ENCODE measurements around the gene PODN. TPM values are rescaled to one million over a fixed set of nuclear protein-coding genes. Genes with fewer than 3 reads are reported as not detected.

Gene PODN
- total RNA-seq, 1 donor from 2014 or later: not detected

- no peaks in the 10 kb centered on the region for H3K9me3 Mint-ChIP-seq
- no peaks in the 10 kb centered on the region for H3K27me3 Mint-ChIP-seq
- intact Hi-C loops (cut with micrococcal nuclease): no loop called here
- H3K4me1 Mint-ChIP-seq: no peaks in the 10 kb centered on the region
- H3K36me3 Mint-ChIP-seq (ENCODE audit: low read depth): no peaks in the 10 kb centered on the region
- no peak overlapping the region for H3K27ac Mint-ChIP-seq
- DNase-seq: no peak
- H3K4me3 Mint-ChIP-seq: no peak overlapping the region
These were observed 23.4 kb downstream of the PODN start for GRCh38 chr1:53085405-53085804.

DNA sequence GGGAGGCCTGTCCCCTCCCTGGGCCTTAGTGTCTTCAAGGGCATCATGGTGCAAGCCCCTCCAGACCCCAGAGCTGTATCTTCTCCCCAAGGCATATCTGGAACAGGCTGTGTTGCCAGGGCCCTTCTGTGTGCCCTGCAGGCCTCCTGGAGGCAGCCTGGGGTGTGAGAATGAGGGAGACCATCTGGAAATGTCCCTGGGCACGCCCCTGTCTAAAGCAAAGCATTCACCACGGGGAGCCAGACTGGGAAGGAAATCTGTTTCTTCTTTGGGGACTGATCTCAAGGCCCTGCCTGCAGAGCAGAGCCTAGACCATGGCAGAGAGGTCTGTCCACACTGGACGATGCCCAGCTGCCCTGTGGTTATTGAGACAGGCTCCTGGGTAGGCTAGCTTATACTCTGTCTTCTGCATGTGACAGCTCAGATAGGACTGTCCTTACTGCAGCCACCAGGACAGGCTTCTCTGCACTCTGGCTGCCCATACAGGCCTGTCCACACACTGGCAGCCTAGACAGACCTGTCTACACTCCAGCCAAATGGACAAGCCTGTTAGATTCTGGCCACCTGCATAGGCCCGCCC lies 24.6 kb downstream of the PODN start:
- H3K27ac Mint-ChIP-seq: no peak overlapping the region
- H3K4me1 Mint-ChIP-seq: no peaks in the 10 kb centered on the region
- no peaks in the 10 kb centered on the region for H3K9me3 Mint-ChIP-seq
- H3K27me3 Mint-ChIP-seq: no peaks in the 10 kb centered on the region
- no peaks in the 10 kb centered on the region for H3K36me3 Mint-ChIP-seq (ENCODE audit: low read depth)
- intact Hi-C loops (cut with micrococcal nuclease): no loop called here
- no peak overlapping the region for H3K4me3 Mint-ChIP-seq
- DNase-seq: no peak

DNA sequence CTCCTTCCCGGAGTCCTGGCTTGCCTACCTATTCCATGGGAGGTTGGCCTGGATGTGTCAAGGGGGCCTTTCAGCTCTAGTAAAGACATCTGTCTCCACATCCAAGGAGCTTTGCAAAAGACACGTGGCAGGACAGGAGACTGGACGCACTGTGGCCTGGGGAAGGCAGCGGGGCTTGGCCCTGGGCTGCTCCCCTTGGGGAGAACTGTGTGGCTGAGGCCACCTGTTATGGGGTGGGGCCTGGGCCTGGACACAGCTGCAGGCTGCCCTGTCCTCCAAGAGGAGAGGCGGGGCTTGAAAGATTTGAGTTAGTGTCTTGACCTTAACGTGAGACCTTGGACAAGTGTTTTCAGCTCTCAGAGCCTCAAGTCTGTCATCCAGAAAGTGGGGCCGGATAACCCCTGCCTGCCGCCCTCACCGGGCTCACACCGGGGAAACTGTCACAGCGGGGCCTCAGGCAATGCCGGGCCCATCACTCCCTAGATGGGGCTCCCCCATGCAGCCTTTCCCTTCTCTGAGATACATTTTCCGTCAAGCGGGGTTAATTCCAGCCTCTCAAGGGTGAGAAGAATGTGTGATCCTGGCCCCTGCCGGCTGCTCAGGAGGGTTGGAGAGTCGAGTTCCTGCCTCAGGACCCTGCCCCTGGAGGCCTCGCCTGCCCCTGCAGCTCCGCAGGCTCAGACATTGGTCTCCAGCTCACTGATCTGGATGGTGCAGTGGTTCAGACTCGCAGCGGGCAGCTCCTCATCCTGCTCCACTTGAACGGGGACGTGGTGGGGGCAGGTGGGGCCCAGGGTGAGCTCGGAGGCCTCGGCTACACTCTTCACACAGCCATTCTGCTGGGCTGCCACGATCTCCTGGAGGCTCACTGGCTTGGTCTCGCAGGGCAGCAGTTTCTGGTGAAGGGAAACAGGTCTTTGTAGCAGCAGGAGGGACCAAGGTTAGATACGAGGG lies 25.6 kb downstream of the PODN start:
- no peaks in the 10 kb centered on the region for H3K27me3 Mint-ChIP-seq
- H3K36me3 Mint-ChIP-seq (ENCODE audit: low read depth): no peaks in the 10 kb centered on the region
- H3K9me3 Mint-ChIP-seq: no peaks in the 10 kb centered on the region
- H3K4me1 Mint-ChIP-seq: no peaks in the 10 kb centered on the region
- DNase-seq: no peak
- intact Hi-C loops (cut with micrococcal nuclease): no loop called here
- H3K27ac Mint-ChIP-seq: no peak overlapping the region
- no peak overlapping the region for H3K4me3 Mint-ChIP-seq

- Mint-ChIP-seq H3K4me1 (no peaks in the 10 kb centered on the region), H3K27ac (no peak overlapping the region), H3K9me3 (no peaks in the 10 kb centered on the region), H3K36me3 (ENCODE audit: low read depth) (no peaks in the 10 kb centered on the region), H3K4me3 (no peak overlapping the region), H3K27me3 (no peaks in the 10 kb centered on the region)
- DNase-seq: no peak
- intact Hi-C loops (cut with micrococcal nuclease): no loop called here
These were observed 26.7 kb downstream of the PODN start for GRCh38 chr1:53088616-53089300.

DNA sequence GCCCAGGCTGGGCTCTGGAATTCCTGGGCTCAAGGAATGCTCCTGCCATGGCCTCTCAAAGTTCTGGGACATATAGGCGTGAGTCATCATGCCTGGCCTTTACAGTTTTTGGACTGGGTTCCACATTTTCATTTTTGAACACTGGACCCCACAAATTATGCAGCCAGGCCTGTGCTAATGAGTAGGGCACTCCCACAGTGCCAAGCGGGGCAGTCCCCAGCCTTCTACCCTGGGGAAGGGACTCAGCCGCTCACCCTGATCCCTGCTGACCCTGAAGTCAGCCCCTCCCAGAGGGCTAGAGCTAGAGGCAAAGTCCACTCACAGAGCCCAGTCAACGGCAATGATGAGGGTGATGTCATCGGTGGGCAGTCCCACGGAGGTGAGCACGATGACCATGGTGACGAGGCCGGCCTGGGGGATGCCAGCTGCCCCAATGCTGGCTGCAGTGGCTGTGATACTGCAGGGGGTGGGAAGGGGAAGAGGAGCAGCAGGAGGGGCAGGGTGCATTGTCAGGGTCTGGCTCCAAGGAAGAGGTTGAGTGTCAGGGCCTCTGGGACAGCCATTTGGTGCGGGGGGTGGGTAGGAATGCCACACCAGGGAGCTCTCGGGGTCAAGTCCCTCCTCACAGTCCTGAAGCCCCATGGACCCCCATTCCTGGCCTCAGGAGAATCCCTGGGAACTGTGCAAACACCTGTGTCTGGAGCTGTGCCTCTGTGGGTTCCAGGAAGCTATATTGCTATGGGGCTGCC lies 27.6 kb downstream of the PODN start:
- Mint-ChIP-seq H3K9me3 (no peaks in the 10 kb centered on the region), H3K27me3 (no peaks in the 10 kb centered on the region), H3K4me3 (no peak overlapping the region), H3K4me1 (no peaks in the 10 kb centered on the region), H3K27ac (no peak overlapping the region), H3K36me3 (ENCODE audit: low read depth) (no peaks in the 10 kb centered on the region)
- no peak for DNase-seq
- intact Hi-C loops (cut with micrococcal nuclease): no loop called here

DNA sequence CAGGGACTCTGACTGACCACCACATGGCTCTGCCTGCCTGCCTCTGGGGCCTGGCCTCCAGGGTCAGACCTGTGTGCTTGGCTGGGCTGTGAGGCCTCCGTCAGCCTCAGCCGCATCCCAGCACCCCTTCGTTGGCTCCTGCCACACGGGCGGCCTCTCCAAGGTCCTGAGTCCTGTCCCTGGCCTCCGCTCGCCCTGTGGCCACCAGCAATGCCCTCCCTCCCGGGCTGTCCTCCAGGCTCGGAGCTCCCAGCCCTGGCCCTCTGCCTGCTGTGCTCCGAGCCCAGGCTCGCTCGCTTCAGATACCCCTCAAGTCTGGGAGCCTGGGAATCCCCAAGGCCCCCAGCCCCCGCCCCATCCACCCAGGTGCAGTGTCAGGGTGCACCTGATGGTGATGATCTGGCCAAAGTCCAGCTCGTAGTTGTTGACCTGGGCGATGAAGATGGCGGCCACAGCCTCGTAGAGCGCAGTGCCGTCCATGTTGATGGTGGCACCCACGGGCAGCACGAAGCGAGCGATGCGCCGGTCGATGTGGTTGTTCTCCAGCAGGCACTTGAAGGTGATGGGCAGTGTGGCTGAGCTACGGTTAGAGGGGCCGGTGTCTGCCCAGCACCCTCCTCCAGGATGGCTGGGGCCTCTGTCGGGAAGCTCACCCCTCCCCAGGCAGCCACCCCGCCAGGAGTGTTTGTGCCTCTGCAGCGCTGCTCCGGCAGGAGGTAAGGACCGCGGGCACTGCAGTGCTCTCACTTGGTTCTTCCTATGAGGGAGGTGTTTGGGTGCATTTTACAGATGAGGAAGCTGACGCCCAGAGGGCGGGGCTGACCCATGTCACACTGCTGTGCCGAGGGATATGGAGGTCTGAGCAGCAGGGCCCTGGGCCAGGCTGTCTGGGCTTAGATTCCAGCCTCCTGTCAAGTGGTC lies 28.5 kb downstream of the PODN start:
- H3K36me3 Mint-ChIP-seq (ENCODE audit: low read depth): no peaks in the 10 kb centered on the region
- no peaks in the 10 kb centered on the region for H3K27me3 Mint-ChIP-seq
- H3K4me3 Mint-ChIP-seq: no peak overlapping the region
- H3K27ac Mint-ChIP-seq: no peak overlapping the region
- intact Hi-C loops (cut with micrococcal nuclease): no loop called here
- no peak for DNase-seq
- no peaks in the 10 kb centered on the region for H3K4me1 Mint-ChIP-seq
- H3K9me3 Mint-ChIP-seq: no peaks in the 10 kb centered on the region

- Mint-ChIP-seq H3K27me3 (no peaks in the 10 kb centered on the region), H3K9me3 (no peaks in the 10 kb centered on the region), H3K4me1 (no peaks in the 10 kb centered on the region), H3K36me3 (ENCODE audit: low read depth) (no peaks in the 10 kb centered on the region), H3K4me3 (no peak overlapping the region), H3K27ac (no peak overlapping the region)
- no peak for DNase-seq
- intact Hi-C loops (cut with micrococcal nuclease): no loop called here
These were observed 30.0 kb downstream of the PODN start for GRCh38 chr1:53091841-53092645.

DNA sequence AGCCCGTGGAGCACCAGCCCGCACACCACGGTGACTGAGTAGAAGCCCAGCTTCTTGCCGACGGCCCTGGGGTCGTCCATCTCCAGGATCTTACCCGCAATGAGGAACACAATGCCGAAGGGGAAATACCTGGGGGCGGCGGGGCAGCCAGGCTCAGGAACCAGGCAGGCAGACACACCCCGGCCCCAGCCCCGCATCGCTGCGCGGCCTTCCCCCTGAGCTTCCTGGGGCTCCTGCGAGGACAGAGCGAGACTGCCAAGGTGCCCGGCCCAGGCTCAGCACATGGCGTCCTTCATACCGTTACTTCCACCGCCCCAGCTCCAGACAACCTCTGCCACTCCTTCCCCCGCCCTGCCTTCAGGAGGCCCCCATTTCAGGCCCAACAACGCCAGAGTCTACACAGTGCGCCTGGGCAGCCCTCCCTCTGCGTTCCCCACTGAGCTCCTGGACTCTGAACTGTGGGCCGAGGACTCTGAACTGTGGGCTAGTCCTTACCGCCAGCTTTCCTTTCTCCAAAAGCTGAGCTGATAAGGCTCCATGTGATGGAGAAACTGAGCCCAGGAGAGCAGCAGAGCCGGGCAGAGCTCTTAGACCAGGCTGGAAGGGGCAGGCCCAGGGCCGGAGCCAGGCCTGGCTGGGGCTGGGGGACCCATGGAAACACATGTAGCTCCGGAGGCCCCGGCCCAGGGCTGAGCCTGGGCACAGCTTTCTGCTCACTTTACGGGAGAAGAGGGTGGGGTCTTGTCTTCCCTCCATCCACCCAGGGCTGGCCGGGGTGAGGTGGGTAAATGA lies 30.8 kb downstream of the PODN start:
- Mint-ChIP-seq H3K9me3 (no peaks in the 10 kb centered on the region), H3K4me1 (no peaks in the 10 kb centered on the region), H3K36me3 (ENCODE audit: low read depth) (no peaks in the 10 kb centered on the region), H3K27me3 (no peaks in the 10 kb centered on the region), H3K4me3 (no peak overlapping the region), H3K27ac (no peak overlapping the region)
- DNase-seq: no peak
- intact Hi-C loops (cut with micrococcal nuclease): no loop called here

DNA sequence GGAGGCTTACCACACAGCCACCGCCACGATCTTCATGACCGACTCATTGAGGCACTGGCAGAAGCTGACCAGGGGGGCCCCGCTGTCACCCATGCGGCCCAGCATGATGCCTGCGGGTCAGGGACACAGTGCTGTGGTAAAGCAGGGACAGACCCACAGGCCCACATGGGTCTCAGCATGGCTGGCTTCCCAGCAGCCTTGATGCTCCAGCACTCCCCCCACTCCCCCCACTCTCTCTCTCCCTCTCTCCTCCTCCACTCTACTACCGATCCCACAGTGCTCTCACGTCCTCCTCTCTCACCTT lies 31.4 kb downstream of the PODN start:
- Mint-ChIP-seq H3K36me3 (ENCODE audit: low read depth) (no peaks in the 10 kb centered on the region), H3K9me3 (no peaks in the 10 kb centered on the region), H3K4me3 (no peak overlapping the region), H3K4me1 (no peaks in the 10 kb centered on the region), H3K27me3 (no peaks in the 10 kb centered on the region), H3K27ac (no peak overlapping the region)
- intact Hi-C loops (cut with micrococcal nuclease): no loop called here
- no peak for DNase-seq

DNA sequence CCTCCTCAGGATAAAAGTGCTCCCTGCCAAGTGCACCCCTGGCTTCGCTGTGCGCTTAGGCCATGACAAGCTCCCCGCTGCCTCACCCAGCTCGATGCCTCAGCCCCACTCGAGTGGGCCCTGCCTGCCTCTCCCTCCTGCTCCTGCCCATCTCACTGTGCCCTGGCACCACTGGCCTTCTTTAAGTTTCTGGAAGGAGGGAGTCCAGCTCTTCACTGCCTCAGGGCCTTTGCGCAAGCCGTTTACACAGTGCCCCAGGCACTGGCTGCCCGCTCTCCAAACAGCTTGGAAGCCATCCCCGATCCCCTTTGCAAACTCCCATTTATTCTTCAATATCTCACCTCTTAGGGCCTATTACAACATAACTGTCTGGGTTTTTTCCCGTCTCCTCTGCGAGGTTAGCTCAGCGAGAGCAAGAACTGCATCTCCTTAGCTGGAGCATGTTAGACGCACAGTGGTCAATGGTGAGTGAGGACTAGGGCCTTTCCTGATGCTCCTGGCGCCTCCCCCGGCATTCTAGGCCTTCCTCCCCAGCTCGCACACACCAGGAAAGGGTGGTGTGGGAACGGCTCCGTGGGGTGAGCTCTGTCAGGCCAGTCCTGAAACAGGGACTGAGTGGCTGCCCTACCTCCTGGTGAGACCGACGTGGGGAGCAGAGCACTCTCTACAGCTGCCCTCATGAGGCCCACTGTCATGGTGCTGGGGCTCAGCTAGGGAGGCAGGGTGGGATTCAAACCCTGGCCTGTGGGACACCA lies 31.9 kb downstream of the PODN start:
- Mint-ChIP-seq H3K36me3 (ENCODE audit: low read depth) (no peaks in the 10 kb centered on the region), H3K27me3 (no peaks in the 10 kb centered on the region), H3K27ac (no peak overlapping the region), H3K4me1 (no peaks in the 10 kb centered on the region), H3K4me3 (no peak overlapping the region), H3K9me3 (no peaks in the 10 kb centered on the region)
- no peak for DNase-seq
- intact Hi-C loops (cut with micrococcal nuclease): no loop called here

DNA sequence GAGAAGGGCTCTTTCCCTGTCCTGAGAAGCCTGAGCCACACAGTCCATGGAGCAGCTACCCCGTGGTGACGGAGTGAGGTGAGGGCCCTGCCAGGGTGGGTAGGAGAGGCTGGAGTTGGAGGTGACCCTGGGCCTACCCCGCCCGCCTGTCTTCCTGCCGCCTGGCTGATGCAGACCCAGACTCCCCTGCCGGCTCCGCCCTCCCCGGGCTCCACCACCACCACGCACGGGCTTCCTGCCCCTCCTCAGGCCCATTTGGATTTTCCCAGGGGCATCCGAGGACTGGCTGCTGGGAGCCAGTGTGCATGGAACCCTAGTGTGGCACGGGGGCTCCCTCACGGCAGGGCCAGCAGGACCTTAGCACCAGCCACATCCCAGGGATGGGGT lies 32.5 kb downstream of the PODN start:
- Mint-ChIP-seq H3K4me1 (no peaks in the 10 kb centered on the region), H3K27me3 (no peaks in the 10 kb centered on the region), H3K36me3 (ENCODE audit: low read depth) (no peaks in the 10 kb centered on the region), H3K27ac (no peak overlapping the region), H3K9me3 (no peaks in the 10 kb centered on the region), H3K4me3 (no peak overlapping the region)
- intact Hi-C loops (cut with micrococcal nuclease): no loop called here
- DNase-seq: no peak
